ENCODE results near the gene XCL2.

Gene XCL2

DNA sequence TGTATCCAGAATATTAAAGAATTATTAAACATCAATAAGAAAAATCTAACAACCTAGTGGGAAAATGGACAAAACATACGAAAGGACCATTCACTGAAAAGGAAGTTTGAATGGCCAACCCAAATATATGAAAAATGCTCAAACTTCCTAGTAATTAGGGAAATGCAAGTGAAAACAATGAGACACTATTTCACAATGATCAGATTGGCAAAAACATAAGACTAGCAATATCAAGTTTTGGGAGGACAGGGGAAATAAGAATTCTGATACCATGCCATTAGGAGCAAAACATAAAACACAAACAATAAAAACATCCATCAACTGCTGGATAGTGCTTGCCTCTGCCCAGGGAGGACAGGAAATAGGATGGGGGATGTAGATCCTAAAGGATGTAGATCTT is 14.3 kb downstream of the XCL2 start:
- no peaks in the 10 kb centered on the region for H3K36me3 ChIP-seq
- H3K9ac ChIP-seq = no peak overlapping the region
- no peak overlapping the region for H3K4me2 ChIP-seq
- no peaks in the 10 kb centered on the region for H3K27me3 ChIP-seq
- H3K4me1 ChIP-seq = peaks cover under 1 to 10% (median 4%) of the 10 kb centered on the region in 10 experiments; a peak in 11 of 20 replicates
- H3K27ac ChIP-seq = no peak overlapping the region
- H4K20me1 ChIP-seq = no peaks in the 10 kb centered on the region
- H3K9me3 ChIP-seq (replicated peaks in 1 of 11) = peaks cover 0 to 10% (median 0%) of the 10 kb centered on the region in 11 experiments; a peak in 5 of 22 replicates
- no peak overlapping the region for H3K4me3 ChIP-seq
- no peak for TF ChIP-seq Cebpa-rat (IDR thresholded peaks at IDR 0.05)

DNA sequence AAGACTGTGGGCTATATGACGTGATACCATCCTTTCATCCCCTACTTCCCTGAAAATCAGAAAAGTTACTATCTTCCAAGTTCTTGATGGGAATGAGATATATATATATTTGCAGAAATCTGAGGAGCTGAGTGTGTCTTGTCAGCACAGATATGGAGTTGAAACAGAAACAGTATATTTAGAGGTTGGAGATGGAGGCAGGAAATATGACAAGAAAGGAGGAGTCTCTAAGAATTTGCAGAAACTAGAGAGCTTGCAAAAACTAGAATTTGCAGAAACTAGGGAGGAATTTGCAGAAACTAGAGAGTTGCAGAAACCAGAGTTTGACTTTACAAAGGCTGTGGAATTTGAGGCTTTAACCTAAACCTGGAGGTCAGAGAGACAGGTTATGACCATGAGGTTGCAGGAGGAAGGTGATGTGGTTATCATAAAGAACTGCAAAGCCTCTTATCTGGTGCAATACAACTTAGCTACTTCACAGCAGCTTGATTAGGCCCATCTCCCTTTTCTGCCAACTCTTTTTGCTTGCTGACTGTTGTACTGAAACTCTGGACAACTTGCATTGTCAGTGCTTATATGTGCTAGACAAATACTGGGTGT is 22.3 kb downstream of the XCL2 start:
- Histone ChIP-seq H3K4me1 (peaks cover 0 to 12% (median 0%) of the 10 kb centered on the region in 10 experiments; a peak in 2 of 20 replicates), H3K4me2 (no peak overlapping the region), H3K27ac (no peak overlapping the region), H4K20me1 (no peaks in the 10 kb centered on the region), H3K27me3 (no peaks in the 10 kb centered on the region), H3K36me3 (no peaks in the 10 kb centered on the region), H3K9ac (no peak overlapping the region), H3K4me3 (no peak overlapping the region), H3K9me3 (replicated peaks in 1 of 11) (peaks cover 3 to 18% (median 11%) of the 10 kb centered on the region in 11 experiments; a peak in 12 of 22 replicates)
- TF ChIP-seq Cebpa-rat (IDR thresholded peaks at IDR 0.05) = no peak

DNA sequence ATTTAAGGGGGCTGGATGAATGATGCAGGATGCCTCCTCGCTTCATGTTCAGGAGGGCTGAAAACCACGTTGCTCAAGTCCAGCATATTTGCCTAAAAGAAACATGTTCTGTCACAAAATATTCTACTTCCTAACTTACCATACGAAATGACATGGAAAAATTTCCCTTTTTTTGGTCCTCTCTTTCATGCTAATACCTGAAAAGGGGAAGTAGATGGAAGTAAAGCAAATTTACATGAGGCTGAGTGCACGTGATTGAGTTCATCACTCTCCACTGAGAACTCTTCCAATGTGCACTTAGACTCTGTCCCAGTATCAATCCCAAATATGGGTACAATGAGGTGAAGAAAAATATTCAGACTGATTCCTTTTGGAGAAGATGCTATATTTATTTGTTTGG is 23.0 kb downstream of the XCL2 start:
- Histone ChIP-seq H3K27ac (no peak overlapping the region), H3K27me3 (no peaks in the 10 kb centered on the region), H4K20me1 (no peaks in the 10 kb centered on the region), H3K9ac (no peak overlapping the region), H3K36me3 (no peaks in the 10 kb centered on the region), H3K4me1 (peaks cover 0 to 12% (median 0%) of the 10 kb centered on the region in 10 experiments; a peak in 2 of 20 replicates), H3K9me3 (replicated peaks in 1 of 11) (peaks cover 3 to 18% (median 11%) of the 10 kb centered on the region in 11 experiments; a peak in 12 of 22 replicates), H3K4me2 (no peak overlapping the region), H3K4me3 (no peak overlapping the region)
- TF ChIP-seq Cebpa-rat (IDR thresholded peaks at IDR 0.05) = no peak

DNA sequence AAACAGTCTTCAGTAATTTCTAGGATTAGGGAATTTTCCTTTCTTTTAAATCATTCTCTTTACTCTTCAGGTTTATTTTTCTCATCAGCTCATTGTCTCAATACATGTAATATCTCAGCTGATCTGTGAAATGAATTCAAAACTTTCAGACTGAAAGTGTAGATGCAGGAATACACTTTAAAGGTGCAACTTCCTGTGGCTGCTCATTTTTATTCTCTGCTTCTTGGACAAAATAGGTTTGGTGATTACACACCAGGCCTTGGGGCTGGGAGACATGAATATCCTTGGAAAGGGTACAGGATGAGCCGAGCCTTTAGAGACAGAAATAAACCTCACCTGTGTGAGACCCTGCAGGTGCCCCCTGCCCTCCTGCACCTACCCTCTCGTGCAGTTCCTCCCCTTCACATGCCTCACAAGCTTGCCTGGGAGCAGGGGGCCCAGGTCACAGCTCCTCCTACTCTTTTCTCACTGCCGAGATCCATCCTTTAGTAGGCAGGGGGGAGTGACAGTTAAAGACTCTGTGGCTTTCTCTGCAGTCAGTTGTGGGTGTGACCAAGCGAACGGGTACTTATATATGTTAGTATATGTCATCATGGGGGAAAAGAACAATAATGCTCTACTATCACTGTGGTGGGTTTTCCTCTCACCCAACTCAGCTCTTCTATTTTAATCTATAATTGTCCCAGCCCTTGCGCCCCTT is 23.6 kb downstream of the XCL2 start:
- no peak overlapping the region; a peak in 1 of 22 replicates for H3K4me2 ChIP-seq
- peaks cover 0 to 12% (median 0%) of the 10 kb centered on the region in 10 experiments; a peak in 2 of 20 replicates for H3K4me1 ChIP-seq
- no peaks in the 10 kb centered on the region for H3K36me3 ChIP-seq
- H3K4me3 ChIP-seq = no peak overlapping the region
- no peak overlapping the region for H3K9ac ChIP-seq
- peaks cover 3 to 18% (median 11%) of the 10 kb centered on the region in 11 experiments; a peak in 12 of 22 replicates for H3K9me3 ChIP-seq (replicated peaks in 1 of 11)
- H4K20me1 ChIP-seq = no peaks in the 10 kb centered on the region
- TF ChIP-seq Cebpa-rat (IDR thresholded peaks at IDR 0.05) = no peak
- H3K27me3 ChIP-seq = no peaks in the 10 kb centered on the region
- H3K27ac ChIP-seq = no peak overlapping the region

DNA sequence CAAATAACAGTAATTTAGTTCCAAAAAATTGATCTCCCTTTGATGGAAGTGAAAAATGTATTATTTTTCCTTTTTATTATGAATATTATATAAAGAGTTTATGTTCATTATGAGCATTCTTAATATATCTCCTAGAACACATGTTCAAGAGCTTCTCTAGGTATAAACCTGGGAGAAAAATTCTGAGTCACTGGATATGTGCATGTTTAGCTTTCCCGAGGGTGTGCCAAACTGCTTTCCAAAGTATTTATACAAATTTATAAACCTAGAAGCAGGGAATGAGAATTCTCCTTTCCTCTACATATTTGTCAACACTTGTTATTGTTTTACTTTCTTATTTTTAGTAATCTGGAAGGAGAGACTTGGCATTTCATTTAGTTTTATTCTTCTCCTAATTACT is 25.0 kb downstream of the XCL2 start:
- H3K9ac ChIP-seq = no peak overlapping the region
- peaks cover 0 to 12% (median 0%) of the 10 kb centered on the region in 10 experiments; a peak in 2 of 20 replicates for H3K4me1 ChIP-seq
- peaks cover under 1 to 14% (median 6%) of the 10 kb centered on the region in 11 experiments; a peak in 12 of 22 replicates for H3K9me3 ChIP-seq (replicated peaks in 1 of 11)
- H3K27ac ChIP-seq = no peak overlapping the region
- H3K27me3 ChIP-seq = no peaks in the 10 kb centered on the region
- no peak overlapping the region for H3K4me3 ChIP-seq
- no peaks in the 10 kb centered on the region for H3K36me3 ChIP-seq
- no peaks in the 10 kb centered on the region for H4K20me1 ChIP-seq
- TF ChIP-seq Cebpa-rat (IDR thresholded peaks at IDR 0.05) = no peak
- H3K4me2 ChIP-seq = no peak overlapping the region

DNA sequence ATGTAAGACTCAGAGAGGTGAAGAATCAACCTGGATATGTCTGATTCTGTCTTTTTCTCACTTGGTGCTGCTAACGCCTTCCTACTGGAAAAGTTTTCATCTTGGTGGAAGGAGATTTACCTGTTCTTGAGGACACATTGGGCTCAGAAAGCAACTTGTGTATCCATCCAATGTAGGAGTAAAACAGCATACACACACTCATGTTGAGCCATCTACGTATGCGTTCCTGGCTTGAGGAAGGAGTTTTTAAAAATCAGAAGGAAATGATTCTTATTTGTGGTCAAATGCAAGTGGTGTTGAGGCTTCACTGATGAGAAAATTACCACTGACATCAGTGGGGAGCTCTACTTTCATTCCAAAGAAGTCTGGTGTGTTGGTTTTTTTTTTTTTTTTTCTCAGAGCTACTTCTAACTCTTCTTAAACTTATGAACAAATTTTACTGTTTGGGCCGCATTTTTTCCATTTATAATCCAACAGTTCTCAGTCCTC is 25.6 kb downstream of the XCL2 start:
- H4K20me1 ChIP-seq = no peaks in the 10 kb centered on the region
- H3K4me3 ChIP-seq = no peak overlapping the region
- peaks cover 0 to 8% (median under 1%) of the 10 kb centered on the region in 11 experiments; a peak in 8 of 22 replicates for H3K9me3 ChIP-seq (replicated peaks in 1 of 11)
- no peaks in the 10 kb centered on the region for H3K27me3 ChIP-seq
- H3K9ac ChIP-seq = no peak overlapping the region
- H3K4me1 ChIP-seq = peaks cover 0 to 12% (median 0%) of the 10 kb centered on the region in 10 experiments; a peak in 2 of 20 replicates
- no peak overlapping the region for H3K27ac ChIP-seq
- H3K4me2 ChIP-seq = no peak overlapping the region
- TF ChIP-seq Cebpa-rat (IDR thresholded peaks at IDR 0.05) = no peak
- H3K36me3 ChIP-seq = no peaks in the 10 kb centered on the region

DNA sequence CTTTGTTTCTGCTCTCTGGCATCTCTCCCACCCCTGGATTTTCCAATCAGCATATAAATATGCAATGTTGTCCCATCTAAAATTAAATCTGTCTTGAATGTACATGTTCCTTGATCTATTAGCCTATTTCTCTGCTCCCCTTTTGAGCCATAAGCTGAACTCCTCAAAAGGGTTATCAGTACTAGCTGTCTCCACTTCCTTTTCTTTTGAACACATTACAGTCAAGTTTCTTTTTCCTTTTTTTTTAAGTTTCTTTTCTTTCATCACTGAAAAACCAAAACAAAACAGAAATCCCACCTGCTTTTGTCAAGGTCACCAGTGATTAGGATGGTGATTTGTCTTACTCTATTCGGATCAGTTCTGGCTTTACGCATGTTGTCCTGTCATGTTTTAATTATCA is 29.3 kb downstream of the XCL2 start:
- no peaks in the 10 kb centered on the region for H4K20me1 ChIP-seq
- no peaks in the 10 kb centered on the region for H3K36me3 ChIP-seq
- no peak overlapping the region for H3K9ac ChIP-seq
- no peaks in the 10 kb centered on the region for H3K27me3 ChIP-seq
- H3K4me1 ChIP-seq = no peaks in the 10 kb centered on the region; a peak in 1 of 20 replicates
- TF ChIP-seq Cebpa-rat (IDR thresholded peaks at IDR 0.05) = no peak
- no peaks in the 10 kb centered on the region for H3K9me3 ChIP-seq (replicated peaks in 1 of 11)
- H3K27ac ChIP-seq = no peak overlapping the region
- no peak overlapping the region for H3K4me2 ChIP-seq
- no peak overlapping the region for H3K4me3 ChIP-seq

DNA sequence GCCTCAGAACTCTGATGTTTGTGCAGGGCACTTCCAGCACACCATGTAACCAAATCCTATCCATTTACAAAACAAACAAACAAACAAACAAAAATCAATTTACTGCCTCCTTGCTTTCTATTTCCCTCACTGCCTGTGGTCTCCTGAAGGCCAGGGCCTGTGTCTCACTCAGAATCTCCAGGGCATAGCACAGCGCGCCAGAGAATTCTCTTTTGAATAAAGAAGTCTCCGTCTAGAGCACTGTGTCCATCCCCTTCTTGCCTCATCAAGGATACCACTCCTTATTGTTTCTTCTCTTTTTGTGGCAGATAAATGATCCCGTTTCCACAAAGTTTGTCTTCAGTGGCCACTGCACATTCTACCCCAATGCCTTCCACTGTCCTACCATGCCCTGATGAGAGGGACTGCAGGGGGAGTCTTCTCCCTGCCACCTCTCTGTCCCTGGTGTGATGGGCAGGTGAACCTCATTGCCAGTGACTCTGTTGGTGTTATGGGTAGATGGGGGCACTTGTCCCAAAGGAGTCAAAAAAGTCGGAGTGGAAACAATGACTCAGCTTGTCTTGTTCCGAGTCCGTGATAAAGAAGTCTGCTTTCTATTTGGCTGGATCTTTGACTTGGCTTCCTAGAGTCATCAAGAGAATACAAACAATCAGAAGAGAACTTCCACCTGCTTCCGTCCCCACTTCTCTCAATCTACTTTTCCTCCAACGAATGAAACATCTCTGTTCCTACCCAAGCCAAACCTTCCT is 30.0 kb downstream of the XCL2 start:
- H3K36me3 ChIP-seq = no peaks in the 10 kb centered on the region
- H4K20me1 ChIP-seq = no peaks in the 10 kb centered on the region
- no peak for TF ChIP-seq Cebpa-rat (IDR thresholded peaks at IDR 0.05)
- no peak overlapping the region for H3K4me3 ChIP-seq
- H3K27ac ChIP-seq = no peak overlapping the region
- H3K9ac ChIP-seq = no peak overlapping the region
- no peaks in the 10 kb centered on the region for H3K27me3 ChIP-seq
- no peak overlapping the region for H3K4me2 ChIP-seq
- H3K9me3 ChIP-seq (replicated peaks in 1 of 11) = no peaks in the 10 kb centered on the region
- no peaks in the 10 kb centered on the region; a peak in 1 of 20 replicates for H3K4me1 ChIP-seq
